Ishikawa (cell line): ENCODE data around the gene BRCA2.

ENCODE experiments used
- CEBPB ChIP-seq: IDR thresholded peaks from 2 replicates; pipeline ENCODE4 v1.6.1; 2012
- CREB1 ChIP-seq: IDR thresholded peaks from 2 replicates; pipeline ENCODE4 v1.6.1; 2012; ENCODE audit warnings: low read depth
- EGR1 ChIP-seq: IDR thresholded peaks from 2 replicates; pipeline ENCODE4 v1.6.1; 2012
- EP300 ChIP-seq: IDR thresholded peaks from 2 replicates; pipeline ENCODE4 v1.6.1; 2012; ENCODE audit warnings: borderline replicate concordance
- FOXM1 ChIP-seq: IDR thresholded peaks from 2 replicates; pipeline ENCODE4 v1.6.1; 2012; ENCODE audit warnings: low read depth, borderline replicate concordance
- MAX ChIP-seq: IDR thresholded peaks from 2 replicates; pipeline ENCODE4 v1.6.1; 2012
- NFIC ChIP-seq: IDR thresholded peaks from 2 replicates; pipeline ENCODE4 v1.6.1; 2012
- RAD21 ChIP-seq: IDR thresholded peaks from 2 replicates; pipeline ENCODE4 v1.6.1; 2012; ENCODE audit warnings: low read depth
- TCF12 ChIP-seq: IDR thresholded peaks from 2 replicates; pipeline ENCODE4 v1.6.1; 2012; ENCODE audit warnings: low read depth
- TEAD4 ChIP-seq: IDR thresholded peaks from 2 replicates; pipeline ENCODE4 v1.6.1; 2012
- ZBTB7A ChIP-seq: IDR thresholded peaks from 2 replicates; pipeline ENCODE4 v1.6.1; 2012; ENCODE audit warnings: low read depth
- TF ChIP-seq, protein P1 (sequence below): IDR thresholded peaks from 2 replicates; pipeline ENCODE4 v1.6.1; 2012; ENCODE audit warnings: low read depth, mild to moderate bottlenecking

DNA sequence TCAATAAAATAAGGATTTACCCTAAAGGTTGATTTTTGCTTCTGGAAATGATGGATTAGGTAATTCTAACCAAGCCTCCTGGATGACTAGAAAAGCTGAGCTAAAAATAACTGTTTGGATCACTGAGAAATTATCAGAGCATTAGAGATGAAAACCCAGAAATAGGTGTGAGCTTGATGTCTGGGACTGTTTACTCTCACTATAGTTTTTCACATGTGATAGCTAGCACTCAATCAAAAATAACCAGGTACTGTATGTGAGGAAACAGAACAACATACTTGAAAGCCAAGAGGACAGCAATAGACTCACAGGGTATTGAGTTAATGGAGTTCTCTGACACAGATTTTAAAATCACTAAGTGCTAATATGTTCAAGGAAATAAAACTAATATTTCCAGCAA lies 9.7 kb upstream of the BRCA2 start:
- TF ChIP-seq, protein P1, sequence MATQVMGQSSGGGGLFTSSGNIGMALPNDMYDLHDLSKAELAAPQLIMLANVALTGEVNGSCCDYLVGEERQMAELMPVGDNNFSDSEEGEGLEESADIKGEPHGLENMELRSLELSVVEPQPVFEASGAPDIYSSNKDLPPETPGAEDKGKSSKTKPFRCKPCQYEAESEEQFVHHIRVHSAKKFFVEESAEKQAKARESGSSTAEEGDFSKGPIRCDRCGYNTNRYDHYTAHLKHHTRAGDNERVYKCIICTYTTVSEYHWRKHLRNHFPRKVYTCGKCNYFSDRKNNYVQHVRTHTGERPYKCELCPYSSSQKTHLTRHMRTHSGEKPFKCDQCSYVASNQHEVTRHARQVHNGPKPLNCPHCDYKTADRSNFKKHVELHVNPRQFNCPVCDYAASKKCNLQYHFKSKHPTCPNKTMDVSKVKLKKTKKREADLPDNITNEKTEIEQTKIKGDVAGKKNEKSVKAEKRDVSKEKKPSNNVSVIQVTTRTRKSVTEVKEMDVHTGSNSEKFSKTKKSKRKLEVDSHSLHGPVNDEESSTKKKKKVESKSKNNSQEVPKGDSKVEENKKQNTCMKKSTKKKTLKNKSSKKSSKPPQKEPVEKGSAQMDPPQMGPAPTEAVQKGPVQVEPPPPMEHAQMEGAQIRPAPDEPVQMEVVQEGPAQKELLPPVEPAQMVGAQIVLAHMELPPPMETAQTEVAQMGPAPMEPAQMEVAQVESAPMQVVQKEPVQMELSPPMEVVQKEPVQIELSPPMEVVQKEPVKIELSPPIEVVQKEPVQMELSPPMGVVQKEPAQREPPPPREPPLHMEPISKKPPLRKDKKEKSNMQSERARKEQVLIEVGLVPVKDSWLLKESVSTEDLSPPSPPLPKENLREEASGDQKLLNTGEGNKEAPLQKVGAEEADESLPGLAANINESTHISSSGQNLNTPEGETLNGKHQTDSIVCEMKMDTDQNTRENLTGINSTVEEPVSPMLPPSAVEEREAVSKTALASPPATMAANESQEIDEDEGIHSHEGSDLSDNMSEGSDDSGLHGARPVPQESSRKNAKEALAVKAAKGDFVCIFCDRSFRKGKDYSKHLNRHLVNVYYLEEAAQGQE = no peak
- TF ChIP-seq RAD21 (no peak), MAX (no peak), CREB1 (no peak), FOXM1 (no peak), TCF12 (no peak), NFIC (no peak), CEBPB (no peak), TEAD4 (no peak), EP300 (no peak), ZBTB7A (no peak), EGR1 (no peak)
